Measurements from ENCODE around the gene LRRN4.

DNA sequence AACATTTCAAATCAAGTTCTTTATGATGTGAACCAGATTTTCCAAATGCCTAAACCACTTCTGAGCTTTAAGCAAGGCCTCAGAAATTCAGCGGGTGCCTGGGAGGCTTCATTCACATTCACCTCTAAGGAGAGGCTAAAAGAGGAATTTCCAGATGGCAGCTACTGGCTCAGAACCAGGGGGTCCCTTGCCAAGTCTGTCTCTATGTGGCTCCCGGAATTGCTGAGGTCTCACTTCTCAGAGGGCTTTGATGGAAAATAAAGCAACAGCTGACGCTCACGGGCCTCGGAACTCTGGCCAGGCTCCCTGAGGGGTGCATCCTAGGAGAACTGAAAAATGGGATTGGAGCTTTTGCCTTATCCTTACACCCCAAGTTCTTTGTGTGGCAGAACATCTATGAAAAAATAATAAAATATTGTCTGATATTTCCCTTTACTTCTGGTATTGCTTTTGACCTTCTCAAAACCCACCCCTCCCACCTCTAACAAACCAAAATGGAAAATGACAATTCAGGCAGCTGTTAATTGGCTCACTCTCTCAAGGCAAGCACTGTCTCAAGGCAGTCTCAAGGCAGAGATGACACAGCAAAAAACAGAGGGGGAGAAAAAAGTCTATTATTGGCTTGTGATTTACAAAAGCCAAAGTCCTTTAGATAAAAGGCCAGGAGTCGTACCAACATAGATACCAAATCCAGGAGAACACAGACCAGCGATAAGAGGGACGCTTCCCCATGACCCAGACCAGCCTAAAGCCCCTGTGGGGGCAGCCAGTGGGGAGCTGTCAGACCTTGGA, 21.8 kb upstream of the LRRN4 start:
- TF ChIP-seq, protein P1, sequence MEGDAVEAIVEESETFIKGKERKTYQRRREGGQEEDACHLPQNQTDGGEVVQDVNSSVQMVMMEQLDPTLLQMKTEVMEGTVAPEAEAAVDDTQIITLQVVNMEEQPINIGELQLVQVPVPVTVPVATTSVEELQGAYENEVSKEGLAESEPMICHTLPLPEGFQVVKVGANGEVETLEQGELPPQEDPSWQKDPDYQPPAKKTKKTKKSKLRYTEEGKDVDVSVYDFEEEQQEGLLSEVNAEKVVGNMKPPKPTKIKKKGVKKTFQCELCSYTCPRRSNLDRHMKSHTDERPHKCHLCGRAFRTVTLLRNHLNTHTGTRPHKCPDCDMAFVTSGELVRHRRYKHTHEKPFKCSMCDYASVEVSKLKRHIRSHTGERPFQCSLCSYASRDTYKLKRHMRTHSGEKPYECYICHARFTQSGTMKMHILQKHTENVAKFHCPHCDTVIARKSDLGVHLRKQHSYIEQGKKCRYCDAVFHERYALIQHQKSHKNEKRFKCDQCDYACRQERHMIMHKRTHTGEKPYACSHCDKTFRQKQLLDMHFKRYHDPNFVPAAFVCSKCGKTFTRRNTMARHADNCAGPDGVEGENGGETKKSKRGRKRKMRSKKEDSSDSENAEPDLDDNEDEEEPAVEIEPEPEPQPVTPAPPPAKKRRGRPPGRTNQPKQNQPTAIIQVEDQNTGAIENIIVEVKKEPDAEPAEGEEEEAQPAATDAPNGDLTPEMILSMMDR (conservative IDR thresholded peaks at IDR 0.05; ENCODE audit: low read length): no peak
- TF ChIP-seq EZH2phosphoT487 (IDR thresholded peaks at IDR 0.05; ENCODE audit: borderline replicate concordance, low read depth, low read length): no peak
